Prostate gland (tissue), 2 donors: ENCODE measurements around the gene CDC45.

Source experiments
- CTCF ChIP-seq, 4 experiments: fragments of 200-600 bp in 2 of 4; fragments of 450-650 bp in 2 of 4; sonication (generic) in 2 of 4; IDR thresholded peaks; 1 replicate in 3 of 4; 2 replicates in 1 of 4; pipeline ENCODE4 v1.5.1; 2016 to 2019; ENCODE audit warnings: antibody characterized with exemption in 4 of 4, mild to moderate bottlenecking in 2 of 4, moderate library complexity in 2 of 4
- POLR2AphosphoS5 ChIP-seq: sonication (generic); formaldehyde crosslinking; IDR thresholded peaks from one replicate; pipeline ENCODE4 v1.6.1; 2017; ENCODE audit warnings: antibody characterized with exemption

GRCh38 chr22:19517171-19517500 is 37.4 kb downstream of the CDC45 start:
- TF ChIP-seq CTCF (IDR thresholded peaks at IDR 0.05) (no peak), POLR2AphosphoS5 (no peak)
